Lower lobe of right lung (tissue), 2 donors: Measurements from ENCODE around the gene DIP2C. TPM values are rescaled to one million over a fixed set of nuclear protein-coding genes. Genes with fewer than 3 reads are reported as not detected.
"Not testable (repeated sequence)": the region's sequence is repeated elsewhere in the genome, so short reads cannot be mapped to it uniquely, and the experiment has no call there.

Experiments used
- ATAC-seq, 2 donors: fragments of 200-7000 bp; cut with Tn5 transposase; one replicate each; pipeline ENCODE4 v1.9.1; 2020 to 2022; ENCODE audit warnings: mild to moderate bottlenecking in 2 of 2, moderate library complexity in 2 of 2
- DNase-seq: peaks from one replicate; pipeline ENCODE4 v3.0.0-alpha.2; 2020
- H3K27ac ChIP-seq: fragments of 200-600 bp; one replicate; pipeline ENCODE4 v1.8.0; 2022
- H3K27me3 ChIP-seq: fragments of 200-600 bp; one replicate; pipeline ENCODE4 v1.8.0; 2022; ENCODE audit warnings: low read depth
- H3K36me3 ChIP-seq: fragments of 200-600 bp; one replicate; pipeline ENCODE4 v1.8.0; 2022; ENCODE audit warnings: mild to moderate bottlenecking
- H3K4me1 ChIP-seq: fragments of 200-600 bp; one replicate; pipeline ENCODE4 v1.8.0; 2022
- H3K4me3 ChIP-seq: fragments of 200-600 bp; one replicate; pipeline ENCODE4 v1.8.0; 2022; ENCODE audit warnings: mild to moderate bottlenecking
- H3K9me3 ChIP-seq: fragments of 200-600 bp; one replicate; pipeline ENCODE4 v1.8.0; 2022
- CTCF ChIP-seq: fragments of 200-600 bp; IDR thresholded peaks from one replicate; pipeline ENCODE4 v1.8.0; 2022; ENCODE audit warnings: antibody characterized with exemption, mild to moderate bottlenecking
- intact Hi-C: fragments of 100-400 bp; cut with DNase I; formaldehyde crosslinking; loops from one replicate; pipeline ENCODE4 v1.11.0; 2022
- total RNA-seq: library from RNA; stranded (reverse); fragmentation: NEBNext Ultra II Directional; extraction: Animal tissue kit (Norgen Biotek cat#: 25700); gene quantifications from one replicate; pipeline ENCODE4 v1.2.1, GENCODE V29; 2021
- donor health status: DM: no; HTN: yes; CAD: no; lungs with severe emphysema.

Gene DIP2C
- total RNA-seq, 1 donor from 2014 or later = 15.1 TPM

- ATAC-seq (no peak), DNase-seq (no peak)
- H3K27ac ChIP-seq = no peak overlapping the region
- H3K27me3 ChIP-seq = no peaks in the 10 kb centered on the region
- intact Hi-C loops = no loop called here
- H3K4me1 ChIP-seq = peaks cover 10% of the 10 kb centered on the region
- no peak overlapping the region for H3K4me3 ChIP-seq
- TF ChIP-seq CTCF = no peak
- H3K36me3 ChIP-seq = peaks cover 18% of the 10 kb centered on the region
- no peaks in the 10 kb centered on the region for H3K9me3 ChIP-seq
Observed at GRCh38 chr10:301536-301935, 387.9 kb downstream of the DIP2C start.

- H3K27me3 ChIP-seq, ATAC-seq, intact Hi-C loops, H3K9me3 ChIP-seq, H3K27ac ChIP-seq, DNase-seq, H3K4me3 ChIP-seq, H3K4me1 ChIP-seq: not testable (repeated sequence)
- peaks cover 18% of the 10 kb centered on the region for H3K36me3 ChIP-seq
Observed at GRCh38 chr10:300580-300979, 388.9 kb downstream of the DIP2C start.

- intact Hi-C loops = no loop called here
Observed at GRCh38 chr10:299969-300368, 389.5 kb downstream of the DIP2C start.

GRCh38 chr10:299512-299911, 390.0 kb downstream of the DIP2C start:
- ATAC-seq = no peak
- DNase-seq = no peak
- no peaks in the 10 kb centered on the region for H3K27me3 ChIP-seq
- H3K27ac ChIP-seq = no peak overlapping the region
- peaks cover 18% of the 10 kb centered on the region for H3K36me3 ChIP-seq
- intact Hi-C loops = no loop called here
- H3K4me1 ChIP-seq = peaks cover 10% of the 10 kb centered on the region
- H3K9me3 ChIP-seq = no peaks in the 10 kb centered on the region
- H3K4me3 ChIP-seq = no peak overlapping the region
- TF ChIP-seq CTCF = no peak

More at GRCh38 chr10:299969-300368, 389.5 kb downstream of the DIP2C start:
- ATAC-seq (no peak), DNase-seq (no peak)
- Histone ChIP-seq H3K4me1 (peaks cover 10% of the 10 kb centered on the region), H3K27ac (no peak overlapping the region), H3K36me3 (peaks cover 18% of the 10 kb centered on the region), H3K4me3 (no peak overlapping the region), H3K9me3 (no peaks in the 10 kb centered on the region), H3K27me3 (no peaks in the 10 kb centered on the region)
- no peak for TF ChIP-seq CTCF

GRCh38 chr10:298033-298432, 391.4 kb downstream of the DIP2C start:
- no peak for DNase-seq
- intact Hi-C loops = no loop called here
- Histone ChIP-seq H3K27ac (no peak overlapping the region), H3K27me3 (no peaks in the 10 kb centered on the region), H3K4me3 (no peak overlapping the region), H3K4me1 (peaks cover 10% of the 10 kb centered on the region), H3K9me3 (no peaks in the 10 kb centered on the region), H3K36me3 (peaks cover 18% of the 10 kb centered on the region)
- ATAC-seq = no peak
- TF ChIP-seq CTCF = no peak

- DNase-seq (no peak), ATAC-seq (no peak)
- peaks cover 10% of the 10 kb centered on the region for H3K4me1 ChIP-seq
- peaks cover 20% of the 10 kb centered on the region for H3K36me3 ChIP-seq
- H3K9me3 ChIP-seq = no peaks in the 10 kb centered on the region
- H3K27me3 ChIP-seq = no peaks in the 10 kb centered on the region
- TF ChIP-seq CTCF = no peak
- intact Hi-C loops = no loop called here
- no peak overlapping the region for H3K4me3 ChIP-seq
- H3K27ac ChIP-seq = no peak overlapping the region
Observed at GRCh38 chr10:297567-297966, 391.9 kb downstream of the DIP2C start.
